HepG2 (cell line): ENCODE results near the gene SLC22A5.

Experiments
- CBFB ChIP-seq: sonication (generic); formaldehyde crosslinking; IDR thresholded peaks from 2 replicates; pipeline ENCODE4 v1.4.0; 2020; ENCODE audit warnings: missing genetic modification reagents
- GABPA ChIP-seq, 2 experiments: IDR thresholded peaks; 2 replicates each; pipeline ENCODE4 v1.6.1; 2011 to 2016; ENCODE audit warnings: low read depth in 2 of 2, low read length in 1 of 2, missing biosample characterization in 1 of 2, missing genetic modification characterization in 1 of 2
- RBAK ChIP-seq: sonication (generic); formaldehyde crosslinking; IDR thresholded peaks from 2 replicates; pipeline ENCODE4 v1.5.1; 2020; ENCODE audit warnings: mild to moderate bottlenecking, missing genetic modification reagents

DNA sequence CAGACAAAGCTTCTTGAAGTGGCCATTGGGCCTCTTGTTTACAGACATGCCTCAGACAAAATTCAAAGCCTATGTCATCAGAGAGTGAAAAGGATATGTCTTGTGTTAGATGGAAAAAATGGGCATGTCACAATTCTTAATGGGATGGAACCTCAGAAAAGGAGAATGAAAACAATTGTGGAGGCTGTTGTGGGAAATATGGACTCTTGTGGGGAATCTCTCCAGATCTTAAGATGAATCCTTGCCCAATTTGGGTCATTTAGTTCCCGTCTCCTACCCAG lies 19.5 kb downstream of the SLC22A5 start:
- TF ChIP-seq CBFB = no peak
- TF ChIP-seq RBAK (CRISPR knock-in tag) = no peak
- no peak for TF ChIP-seq GABPA (IDR thresholded peaks at IDR 0.05; ENCODE audit: low read depth, low read length)
- TF ChIP-seq GABPA (CRISPR knock-in tag; IDR thresholded peaks at IDR 0.05; ENCODE audit: low read depth) = no peak
